GM21825 (cell line): ENCODE data around the gene ADM2.

ENCODE experiments used
- ATAC-seq: cut with Tn5 transposase; IDR thresholded peaks from one replicate; pipeline ENCODE4 v1.9.1; 2021; ENCODE audit warnings: mild to moderate bottlenecking, moderate library complexity; ENCODE audit not compliant: unreplicated experiment

ADM2 gene

GRCh38 chr22:50445071-50445879 lies 36.1 kb upstream of the ADM2 start:
- ATAC-seq, result no peak

- ATAC-seq, result no peak
Observed at GRCh38 chr22:50445880-50446707, 35.2 kb upstream of the ADM2 start.

DNA sequence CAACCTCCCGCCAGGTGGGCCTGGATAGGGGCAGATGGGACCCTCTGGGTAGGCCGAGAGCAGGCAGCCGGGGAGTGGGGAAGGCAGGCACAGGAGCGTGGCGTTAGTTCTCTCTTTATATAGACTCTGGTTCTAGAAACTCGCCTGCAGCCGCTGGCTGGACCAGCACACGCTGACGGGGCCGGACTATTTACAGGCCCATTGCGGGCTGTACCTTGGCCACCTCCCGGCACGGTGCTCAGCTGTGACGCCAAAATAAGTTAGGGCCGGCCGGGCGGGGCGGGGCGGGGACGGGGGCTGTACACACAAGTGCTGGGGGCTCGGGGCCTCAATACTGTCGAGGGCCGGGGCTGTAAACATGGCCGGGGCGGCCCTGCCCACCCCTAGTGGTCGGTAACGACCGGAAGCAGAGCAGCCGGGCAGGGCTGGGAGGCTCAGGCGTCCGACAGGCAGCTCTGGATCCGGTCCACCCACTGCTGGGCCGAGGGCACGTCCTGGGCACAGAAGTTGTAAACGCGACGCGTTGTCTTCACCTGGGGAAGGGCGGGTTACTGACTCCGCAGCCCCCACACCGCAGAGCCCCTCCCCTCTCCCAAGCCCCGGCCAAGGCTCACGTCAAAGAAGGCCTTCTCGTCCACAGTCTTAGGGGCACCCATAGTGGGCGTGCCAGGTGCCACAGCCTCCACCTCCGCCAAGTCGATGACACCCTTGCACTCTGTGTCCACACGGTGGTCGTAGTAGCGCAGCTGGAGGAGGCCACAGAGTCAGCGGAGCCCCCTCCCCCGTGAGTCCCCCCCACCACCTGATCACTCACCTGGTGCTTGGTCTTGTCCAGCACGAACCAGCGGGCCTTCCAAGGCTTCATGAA lies 34.4 kb upstream of the ADM2 start:
- no peak for ATAC-seq

DNA sequence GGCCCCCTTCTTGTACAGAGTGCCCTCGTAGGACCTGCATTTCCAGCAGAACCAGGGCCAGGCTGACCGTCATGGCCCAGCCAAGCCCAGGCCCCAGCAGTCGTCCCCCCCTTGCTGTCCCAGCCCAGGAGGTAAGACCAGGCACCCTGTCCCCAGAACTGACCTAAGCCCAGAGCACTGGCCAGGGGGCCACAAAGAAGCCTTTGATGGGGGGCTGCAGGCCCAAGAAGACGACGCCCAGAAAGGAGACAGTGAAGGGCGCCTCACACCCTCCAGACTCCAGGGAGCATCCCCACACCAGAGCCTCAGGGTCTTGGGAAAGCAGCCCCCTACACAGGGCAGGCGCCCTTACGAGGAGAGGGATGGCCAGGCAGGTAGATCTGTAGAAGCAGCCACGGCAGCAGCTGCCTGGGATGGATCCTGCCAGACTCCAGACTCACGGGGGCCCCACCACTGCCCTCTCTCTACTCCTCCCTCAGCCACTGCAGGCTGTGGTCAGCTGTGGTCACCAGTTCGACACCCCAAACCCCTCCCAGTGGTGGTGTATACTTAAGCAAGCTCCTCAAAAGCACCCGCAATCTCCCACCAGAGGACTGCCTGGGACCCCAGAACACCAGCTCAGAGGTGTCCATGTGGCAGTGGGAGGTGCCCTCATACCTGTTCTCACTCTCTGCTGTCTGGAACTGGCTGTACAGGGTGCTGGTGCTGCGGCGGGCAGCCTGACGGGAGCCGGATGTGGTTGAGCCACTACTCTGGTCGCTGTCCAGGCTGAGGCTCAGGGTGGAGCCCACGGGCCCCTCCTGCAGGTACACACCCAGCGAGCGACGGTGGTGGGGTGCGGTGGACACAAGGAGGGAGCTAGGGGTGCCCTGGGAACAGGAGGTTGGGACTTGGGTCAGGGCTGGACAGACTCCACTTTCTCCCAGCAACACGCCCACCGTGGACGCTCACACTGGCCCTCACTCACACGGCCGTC lies 33.5 kb upstream of the ADM2 start:
- no peak for ATAC-seq

DNA sequence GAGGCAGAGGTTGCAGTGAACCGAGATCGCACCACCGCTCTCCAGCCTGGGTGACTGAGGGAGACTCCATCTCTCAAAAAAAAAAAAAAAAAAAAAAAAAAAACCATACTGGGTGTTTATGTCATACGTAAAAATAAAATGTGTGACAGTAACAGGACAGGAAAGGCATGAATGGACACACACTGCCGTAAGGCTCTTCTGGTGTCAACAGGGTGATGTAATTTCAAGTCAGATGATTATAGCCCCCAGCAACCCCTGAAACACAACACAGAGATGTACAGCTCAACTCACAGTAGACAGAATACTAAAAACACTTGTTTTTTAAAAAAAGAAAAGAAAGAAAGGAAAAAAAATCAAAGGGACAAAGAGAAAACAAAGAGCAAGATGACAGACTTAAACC lies 28.7 kb upstream of the ADM2 start:
- no peak for ATAC-seq

DNA sequence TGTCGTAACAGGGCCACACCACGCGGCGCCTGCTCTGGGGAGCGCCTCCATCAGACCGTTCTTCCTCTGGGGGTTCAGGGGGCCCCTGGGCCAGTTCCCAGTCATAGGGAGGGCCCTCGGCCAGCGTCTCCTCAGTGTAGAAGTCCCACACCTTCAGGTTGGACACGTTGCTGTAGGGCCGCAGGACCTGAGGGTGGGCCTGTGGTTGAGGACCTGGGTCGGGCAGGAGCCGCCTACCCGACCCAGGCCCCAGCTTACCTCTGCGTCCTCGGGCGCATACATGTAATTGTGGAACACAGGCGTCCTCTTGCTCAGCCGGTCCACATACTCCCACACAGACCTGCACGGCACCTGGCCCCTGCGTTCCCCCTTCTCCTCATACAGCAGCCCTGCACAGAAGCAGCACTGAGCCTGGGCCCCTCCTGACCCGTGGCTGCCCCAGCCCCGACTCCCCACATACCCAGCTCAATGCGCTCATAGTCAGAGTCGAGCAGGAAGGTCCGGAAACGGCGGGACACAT lies 26.7 kb upstream of the ADM2 start:
- no peak for ATAC-seq

- no peak for ATAC-seq
Observed at GRCh38 chr22:50455201-50455600, 26.1 kb upstream of the ADM2 start.

- ATAC-seq, result no peak
Observed at GRCh38 chr22:50456026-50456425, 25.3 kb upstream of the ADM2 start.

DNA sequence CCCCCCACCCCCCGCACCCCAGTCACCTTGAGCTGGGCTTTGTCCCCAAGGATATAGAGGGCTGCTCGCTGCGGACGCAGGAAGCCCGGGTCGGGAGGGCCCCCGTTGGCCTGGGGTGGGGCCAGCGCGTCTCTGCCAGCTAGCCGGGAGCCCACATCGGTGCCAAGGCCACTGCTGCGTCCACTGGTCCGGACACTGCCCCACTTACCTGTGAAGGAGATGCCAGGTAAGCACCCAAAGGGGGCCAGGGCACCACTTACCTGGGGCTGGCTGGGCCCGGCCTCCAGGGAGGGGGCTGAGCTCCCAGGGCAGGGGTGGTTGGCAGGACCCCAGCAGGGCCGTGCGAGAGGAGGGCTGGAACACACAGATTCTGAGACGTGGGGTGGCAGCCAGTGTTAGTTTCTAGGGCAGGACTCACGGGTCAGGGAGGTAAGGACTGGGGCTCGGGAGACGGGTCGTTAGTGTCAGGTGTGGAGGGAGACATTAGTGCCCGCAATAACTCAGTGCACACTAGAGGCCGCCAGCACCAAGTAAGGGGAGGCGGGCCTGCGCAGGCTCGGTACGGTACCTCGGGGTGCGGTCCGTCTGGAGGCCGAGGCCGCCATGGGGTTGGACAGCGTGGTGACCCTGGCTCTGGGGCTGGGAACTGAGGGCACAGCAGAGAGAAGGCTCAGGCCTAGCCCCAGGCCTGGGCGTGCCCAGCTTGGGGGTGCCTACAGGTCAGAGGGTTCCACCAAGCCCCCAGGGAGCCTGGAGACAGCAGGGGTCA lies 24.7 kb upstream of the ADM2 start:
- ATAC-seq, result no peak

DNA sequence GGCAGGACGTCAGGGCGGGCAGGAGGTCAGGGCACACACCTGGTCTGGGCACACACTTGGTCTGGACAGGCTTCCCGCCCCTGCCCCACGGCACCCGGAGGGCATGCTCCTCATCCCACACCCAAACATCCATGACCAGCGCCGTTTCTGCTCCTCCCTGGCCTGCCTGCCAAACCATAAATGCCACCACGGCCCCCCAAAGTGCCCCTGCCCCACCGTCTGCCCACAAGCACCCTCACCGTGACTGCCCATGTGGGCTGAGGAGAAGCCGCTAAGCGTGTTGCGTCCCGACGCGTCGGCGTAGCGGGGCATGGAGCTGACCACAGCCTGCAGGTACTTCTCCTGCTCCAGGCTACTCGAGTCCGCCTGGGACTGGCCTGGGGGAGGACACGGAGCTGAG lies 22.3 kb upstream of the ADM2 start:
- ATAC-seq, result no peak

DNA sequence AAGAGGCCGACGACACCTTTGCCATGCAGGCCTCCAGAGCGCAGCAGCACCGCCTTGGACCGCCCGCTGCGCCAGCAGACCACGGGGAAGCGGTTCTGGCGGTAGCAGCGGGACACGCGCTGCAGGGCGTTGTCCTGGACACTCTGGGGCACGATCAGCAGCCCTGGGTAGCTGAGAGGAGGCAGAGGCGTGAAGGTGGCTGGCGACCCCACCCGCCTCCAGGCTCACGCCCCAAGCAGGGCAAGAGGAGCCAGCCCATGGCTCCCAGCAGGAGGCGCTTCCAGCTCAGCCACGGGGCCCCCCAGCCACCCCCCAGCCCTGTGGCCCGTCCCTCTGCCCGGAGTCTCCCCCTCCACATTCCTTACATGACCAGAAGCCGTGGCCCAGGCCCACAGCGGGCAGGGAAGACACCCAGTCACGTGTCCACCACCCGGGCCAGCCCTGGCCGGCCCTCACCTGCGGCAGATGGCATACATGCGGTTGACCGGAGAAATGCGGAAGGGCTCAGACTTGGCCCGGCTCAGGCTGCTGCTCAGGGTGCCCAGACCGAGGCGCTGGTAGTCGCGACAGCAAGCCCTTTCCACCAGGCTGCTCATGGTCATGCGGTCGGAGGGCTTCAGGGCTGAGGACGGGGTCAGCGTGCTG lies 21.7 kb upstream of the ADM2 start:
- ATAC-seq, result no peak

GRCh38 chr22:50460938-50461337 lies 20.4 kb upstream of the ADM2 start:
- no peak for ATAC-seq

DNA sequence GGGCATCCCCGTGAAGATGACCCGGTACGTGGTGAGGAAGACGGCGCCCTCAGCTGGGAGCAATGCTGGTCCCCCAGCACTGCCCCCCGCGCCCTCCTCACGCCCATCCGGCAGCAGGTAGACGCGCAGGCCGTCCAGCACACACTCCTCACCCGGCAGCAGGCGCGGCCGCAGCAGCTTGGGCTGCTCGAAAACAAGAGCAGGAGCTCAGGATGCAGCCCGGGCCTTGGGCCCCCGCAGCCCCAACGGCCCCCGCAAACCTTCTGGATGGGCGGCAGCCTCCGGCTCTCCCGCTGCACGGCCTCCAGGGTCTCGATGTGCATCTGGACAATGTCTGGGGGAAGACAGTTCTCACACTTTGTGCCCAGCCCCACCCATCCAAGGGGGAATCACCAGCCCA lies 19.8 kb upstream of the ADM2 start:
- ATAC-seq, result no peak

DNA sequence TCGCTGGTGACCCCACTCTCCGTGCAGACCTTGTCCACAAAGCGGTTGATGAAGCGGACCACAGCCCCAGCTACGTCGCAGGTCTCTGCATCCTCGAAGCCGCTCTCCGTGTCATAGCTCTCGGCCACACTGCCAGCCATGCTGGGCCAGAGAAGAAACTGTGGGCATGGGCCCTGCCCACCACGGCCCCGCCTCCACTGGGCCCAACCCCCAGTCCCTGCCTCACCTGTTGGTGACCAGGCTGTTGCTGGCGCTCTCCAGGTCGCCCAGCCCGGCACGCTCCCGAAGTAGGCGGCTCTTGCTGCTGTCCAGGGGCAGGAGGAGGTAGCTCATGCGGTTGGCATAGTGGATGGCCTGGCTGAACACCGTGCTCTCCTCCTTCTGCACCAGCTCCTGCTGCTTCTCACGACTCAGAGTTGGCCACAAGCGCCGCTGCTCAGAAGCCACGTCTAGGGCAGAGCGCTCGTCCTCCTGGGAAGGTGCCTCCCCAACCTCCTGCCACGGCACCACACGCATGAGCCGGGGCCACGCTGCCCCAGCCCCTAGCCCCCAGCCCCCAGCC lies 19.3 kb upstream of the ADM2 start:
- ATAC-seq, result no peak

DNA sequence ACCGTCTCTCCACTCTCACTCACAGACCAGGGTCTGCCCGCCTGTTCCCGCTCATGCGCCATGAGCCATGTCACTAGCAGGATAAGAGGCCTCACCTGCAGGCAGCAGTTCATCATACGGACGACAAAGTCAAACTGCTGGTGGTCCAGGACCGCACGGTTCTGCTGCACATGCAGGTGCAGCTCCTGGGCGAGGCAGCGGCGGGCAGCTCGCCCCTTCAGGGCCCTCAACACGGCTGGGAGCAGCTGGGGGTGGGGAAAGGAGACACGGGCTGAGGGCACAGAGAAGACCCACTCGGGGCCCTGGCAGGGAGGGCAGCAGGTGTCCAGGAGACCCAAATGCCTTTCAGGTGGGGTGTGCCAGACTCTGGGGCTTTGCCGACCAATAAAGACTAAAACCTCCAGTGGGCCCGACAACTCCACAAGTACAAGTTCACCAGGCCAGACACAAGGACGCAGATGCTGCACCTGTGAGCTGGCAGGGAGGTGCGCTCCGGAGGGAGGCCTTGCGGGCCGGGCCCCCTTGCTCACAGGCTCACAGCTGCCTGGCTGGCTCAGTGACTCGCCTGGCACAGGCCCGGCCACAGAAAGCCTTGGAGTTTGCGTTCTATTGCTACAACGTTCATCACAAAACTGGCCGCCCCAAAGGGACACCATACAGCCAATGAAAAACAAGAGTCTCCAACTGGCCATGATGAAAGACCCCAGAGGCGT lies 18.0 kb upstream of the ADM2 start:
- ATAC-seq, result no peak

DNA sequence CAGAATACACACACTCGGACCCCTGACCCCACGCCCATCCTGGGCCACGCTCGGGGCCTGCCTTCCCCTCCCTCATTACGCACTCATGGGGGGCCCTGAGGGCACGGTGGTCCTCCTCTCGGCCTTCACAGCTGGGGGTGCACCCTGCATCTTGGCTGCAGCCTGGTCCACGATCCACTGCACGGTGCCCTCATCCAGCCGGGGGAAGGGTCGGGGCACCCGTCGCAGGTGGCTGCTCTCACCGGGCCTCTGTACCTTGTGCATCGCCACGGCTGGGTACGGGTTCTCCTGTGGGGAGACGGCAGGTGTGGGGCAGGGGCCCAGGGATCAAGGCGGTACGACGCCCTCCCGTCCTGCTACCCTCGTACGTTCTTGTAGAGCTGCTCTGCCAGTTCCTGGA lies 16.9 kb upstream of the ADM2 start:
- no peak for ATAC-seq

DNA sequence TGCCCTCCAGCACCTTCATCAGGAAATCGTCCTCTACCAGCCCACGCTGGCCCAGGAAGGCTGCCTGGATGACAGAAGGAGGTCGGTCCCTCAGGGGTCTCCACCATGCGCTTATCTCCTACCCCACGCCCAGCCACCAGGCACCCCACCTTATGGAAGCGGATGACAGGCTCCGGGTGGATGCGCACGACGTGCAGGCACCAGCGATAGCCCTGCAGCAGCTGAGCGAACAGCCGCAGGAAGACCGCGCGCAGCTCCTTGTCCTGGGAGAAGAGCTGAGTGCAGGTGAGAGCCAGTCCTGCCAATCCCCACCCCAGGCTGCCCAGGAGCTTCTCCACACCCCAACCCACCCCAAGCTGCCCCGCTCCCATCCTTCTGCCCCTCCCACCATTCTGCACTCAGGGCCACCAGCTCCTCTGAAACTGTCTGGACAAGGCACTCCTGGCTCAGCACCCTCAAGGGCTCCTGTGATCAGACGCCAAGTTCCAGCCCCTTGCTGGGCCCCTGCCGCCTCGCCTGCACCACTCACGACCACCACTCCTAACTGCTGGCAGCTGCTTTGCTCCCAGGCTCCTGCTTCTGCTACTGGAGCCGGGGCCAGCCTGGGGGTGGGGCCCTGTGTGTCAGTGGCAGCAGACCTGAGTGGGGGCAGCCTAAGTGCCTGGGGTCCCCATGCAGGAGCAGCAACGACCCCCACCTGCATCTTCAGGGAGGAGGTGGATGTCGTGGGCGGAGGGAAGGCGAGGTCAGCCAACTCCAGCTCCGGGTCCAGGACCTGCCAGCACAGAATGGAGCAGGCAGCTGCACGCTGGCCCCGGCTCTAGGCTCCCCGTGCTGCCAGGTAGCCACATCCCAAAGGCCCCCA lies 16.0 kb upstream of the ADM2 start:
- no peak for ATAC-seq
